GM19467 (cell line): ENCODE measurements around the gene NFIA.

Experiments used
- ATAC-seq: cut with Tn5 transposase; IDR thresholded peaks from one replicate; pipeline ENCODE4 v1.9.1; 2021; ENCODE audit warnings: mild to moderate bottlenecking, moderate library complexity; ENCODE audit not compliant: unreplicated experiment

NFIA gene

GRCh38 chr1:61083013-61083806, 849 bp downstream of the NFIA start:
- no peak for ATAC-seq

GRCh38 chr1:61083807-61084440, 1.6 kb downstream of the NFIA start:
- ATAC-seq: no peak

GRCh38 chr1:61084491-61085031, 2.2 kb downstream of the NFIA start:
- no peak for ATAC-seq

- ATAC-seq: no peak
Measured at GRCh38 chr1:61085206-61085982, 3.0 kb downstream of the NFIA start.

- no peak for ATAC-seq
Measured at GRCh38 chr1:61085983-61086644, 3.8 kb downstream of the NFIA start.

DNA sequence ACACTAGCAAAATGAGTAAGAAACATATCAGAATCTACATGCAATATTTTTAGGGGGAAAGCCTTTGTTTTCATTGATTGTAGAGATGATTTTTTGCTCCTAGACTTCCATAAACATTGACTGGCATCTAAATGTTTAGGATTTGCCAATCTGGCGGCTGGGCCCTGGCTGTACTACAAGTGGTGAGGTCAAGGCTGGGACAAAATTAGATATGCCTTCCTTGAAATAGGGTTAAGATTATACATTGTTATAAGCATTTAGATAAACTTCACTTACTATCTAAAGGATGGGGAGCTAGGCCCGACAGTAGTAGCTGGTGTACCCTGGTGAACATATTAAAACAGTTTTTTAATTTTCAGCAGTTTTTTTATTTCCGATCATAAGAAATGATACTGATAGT, 5.2 kb downstream of the NFIA start:
- ATAC-seq: no peak

DNA sequence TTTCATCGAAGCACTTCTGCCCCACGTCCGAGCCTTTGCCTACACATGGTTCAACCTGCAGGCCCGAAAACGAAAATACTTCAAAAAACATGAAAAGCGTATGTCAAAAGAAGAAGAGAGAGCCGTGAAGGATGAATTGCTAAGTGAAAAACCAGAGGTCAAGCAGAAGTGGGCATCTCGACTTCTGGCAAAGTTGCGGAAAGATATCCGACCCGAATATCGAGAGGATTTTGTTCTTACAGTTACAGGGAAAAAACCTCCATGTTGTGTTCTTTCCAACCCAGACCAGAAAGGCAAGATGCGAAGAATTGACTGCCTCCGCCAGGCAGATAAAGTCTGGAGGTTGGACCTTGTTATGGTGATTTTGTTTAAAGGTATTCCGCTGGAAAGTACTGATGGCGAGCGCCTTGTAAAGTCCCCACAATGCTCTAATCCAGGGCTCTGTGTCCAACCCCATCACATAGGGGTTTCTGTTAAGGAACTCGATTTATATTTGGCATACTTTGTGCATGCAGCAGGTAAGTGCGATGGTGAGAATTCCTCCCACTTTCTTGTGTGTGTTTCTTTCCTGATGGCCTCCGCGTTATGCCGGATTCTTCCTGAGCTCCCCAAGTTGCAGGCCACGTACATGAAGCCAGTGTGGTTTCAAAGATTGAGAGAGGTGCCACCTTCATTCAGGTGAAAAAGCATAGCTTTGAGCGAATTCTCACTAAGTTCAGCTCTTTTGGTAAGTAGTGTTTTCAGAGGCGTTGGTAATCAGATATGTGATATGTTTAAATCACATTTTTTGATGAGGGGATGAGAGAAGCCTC, 6.0 kb downstream of the NFIA start:
- no peak for ATAC-seq

- ATAC-seq: no peak
Measured at GRCh38 chr1:61089338-61089737, 7.0 kb downstream of the NFIA start.

DNA sequence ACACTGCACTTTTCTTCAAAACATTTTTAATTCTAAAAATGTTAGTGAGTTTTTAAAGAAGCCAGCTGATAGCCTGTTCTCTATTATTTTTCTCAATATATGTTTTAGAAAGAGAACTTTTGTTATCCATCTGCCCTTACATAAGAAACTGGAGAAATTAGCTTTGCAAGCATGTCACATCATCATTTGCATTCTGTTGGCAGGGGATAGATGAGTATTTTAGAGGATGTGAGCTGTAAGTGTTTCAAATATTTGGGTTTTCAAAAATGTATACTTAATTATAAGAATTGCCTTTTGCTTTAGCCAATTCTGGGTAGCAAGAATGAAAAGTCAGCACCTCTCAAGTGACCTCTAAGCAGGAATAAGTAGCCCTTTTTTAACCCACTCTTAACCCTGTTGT, 7.4 kb downstream of the NFIA start:
- ATAC-seq: no peak

GRCh38 chr1:61090546-61091202, 8.3 kb downstream of the NFIA start:
- ATAC-seq: no peak

- no peak for ATAC-seq
Measured at GRCh38 chr1:61091455-61091854, 9.1 kb downstream of the NFIA start.

DNA sequence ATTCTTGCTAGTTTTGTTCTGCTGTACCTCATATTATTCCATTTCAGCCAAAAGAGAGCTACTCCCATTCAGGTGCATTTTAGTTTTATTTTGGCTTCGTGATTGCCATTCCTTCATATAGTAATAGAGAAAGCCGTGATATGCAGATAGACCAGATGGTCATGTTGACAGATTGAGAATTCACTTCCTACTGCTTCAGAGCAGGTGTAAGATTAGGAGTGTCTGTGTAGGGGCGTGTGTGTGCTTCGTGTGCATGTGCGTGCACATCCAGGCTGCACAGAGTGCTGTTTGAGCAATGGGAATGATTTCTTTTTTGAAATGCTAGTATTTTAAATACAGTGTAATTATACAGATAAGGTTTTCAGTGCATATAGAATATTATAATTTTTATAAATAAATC, 10.3 kb downstream of the NFIA start:
- no peak for ATAC-seq

DNA sequence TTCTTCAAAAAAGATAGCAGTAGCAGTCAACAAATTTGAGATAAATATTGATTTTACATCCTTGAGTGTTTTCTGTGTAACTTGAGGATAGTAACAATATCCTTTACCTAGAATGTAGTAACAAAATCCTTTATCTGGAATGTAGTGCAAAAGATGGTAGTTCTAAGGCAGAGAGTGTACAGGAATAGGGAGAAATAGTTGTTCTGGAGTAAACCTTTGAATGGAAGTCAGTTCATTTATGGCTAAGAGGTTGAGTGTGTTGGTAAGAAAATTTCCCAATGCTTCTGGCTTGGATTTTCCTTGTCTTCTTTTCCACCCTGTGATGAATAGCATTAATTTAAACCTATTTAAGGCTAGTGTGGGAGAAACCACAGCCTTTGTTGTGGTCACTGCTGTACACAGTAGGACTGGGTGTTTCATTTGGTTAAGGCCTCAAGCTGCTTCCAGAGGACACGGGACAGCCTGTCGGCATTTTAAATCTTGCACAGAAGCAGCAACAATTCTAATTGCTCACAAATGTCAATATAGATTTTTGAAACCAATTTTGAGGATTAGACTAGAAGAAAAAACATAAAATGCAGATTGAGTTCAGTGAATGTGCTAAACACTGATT, 11.3 kb downstream of the NFIA start:
- no peak for ATAC-seq

GRCh38 chr1:61094677-61095469, 12.5 kb downstream of the NFIA start:
- no peak for ATAC-seq

DNA sequence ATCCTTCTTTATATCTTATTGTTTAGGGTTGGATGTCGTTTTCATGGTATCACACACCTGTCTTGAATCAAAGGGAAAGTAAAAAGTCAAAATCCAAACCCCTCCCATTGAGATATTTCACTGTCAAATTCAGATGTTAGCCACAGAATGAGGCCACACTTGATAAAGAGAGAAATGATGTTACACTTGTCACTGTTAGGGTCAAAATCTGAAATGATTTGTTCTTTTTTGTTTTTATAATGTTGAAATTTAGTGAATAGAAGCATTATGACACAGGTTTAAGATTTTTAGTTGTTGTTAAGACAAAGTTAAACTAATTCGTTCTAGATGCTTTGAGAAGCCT, 13.1 kb downstream of the NFIA start:
- no peak for ATAC-seq

DNA sequence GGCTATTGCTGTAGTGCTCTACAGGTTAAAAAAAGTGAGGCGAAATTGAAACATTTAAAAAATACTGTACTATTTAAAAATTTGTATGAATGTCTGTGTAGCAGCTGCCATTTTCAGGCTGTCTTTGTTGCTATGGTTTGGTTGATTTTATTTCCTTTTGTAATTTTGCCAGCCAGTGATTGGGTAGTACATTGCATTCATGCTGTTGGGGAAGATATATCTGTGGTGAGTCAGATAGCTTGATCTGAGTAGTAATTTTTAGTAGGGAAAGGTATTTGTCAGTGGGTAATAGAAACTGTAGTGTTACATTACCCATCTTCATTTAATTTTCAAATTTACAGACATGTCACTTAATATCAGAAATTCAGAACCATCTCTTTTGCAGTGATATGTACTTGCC, 15.0 kb downstream of the NFIA start:
- ATAC-seq: no peak

- no peak for ATAC-seq
Measured at GRCh38 chr1:61097722-61098121, 15.4 kb downstream of the NFIA start.

DNA sequence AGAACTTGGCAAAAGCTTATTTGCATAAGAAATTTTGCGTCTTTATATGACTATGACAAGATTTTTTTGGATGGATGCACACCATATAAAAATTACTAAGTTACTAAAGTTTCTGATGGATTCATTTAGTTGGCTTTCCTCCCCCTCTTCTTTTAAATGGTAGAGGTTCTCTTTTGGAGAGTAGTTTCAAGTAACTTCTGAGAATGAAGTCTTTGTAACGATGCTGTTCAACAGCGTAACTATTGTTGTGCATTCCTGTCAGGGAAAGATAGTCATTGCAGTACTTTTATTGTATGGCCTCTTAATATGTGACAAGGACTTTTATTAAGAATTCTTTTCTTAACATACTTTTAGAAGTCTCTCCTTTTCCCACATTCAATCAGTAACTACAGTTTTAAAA, 16.0 kb downstream of the NFIA start:
- ATAC-seq: no peak
